Upper lobe of right lung (tissue), 1 donor: ENCODE measurements around the gene GRM1. TPM values are rescaled to one million over a fixed set of nuclear protein-coding genes. Genes with fewer than 3 reads are reported as not detected.

Experiments
- ATAC-seq: fragments of 200-7000 bp; cut with Tn5 transposase; one replicate; pipeline ENCODE4 v1.9.1; 2020; ENCODE audit warnings: mild to moderate bottlenecking, moderate library complexity
- DNase-seq: peaks from one replicate; pipeline ENCODE4 v3.0.0-alpha.2; 2020
- H3K27ac ChIP-seq: fragments of 200-600 bp; one replicate; pipeline ENCODE4 v1.8.0; 2022
- H3K27me3 ChIP-seq: fragments of 200-600 bp; one replicate; pipeline ENCODE4 v1.8.0; 2022; ENCODE audit warnings: mild to moderate bottlenecking
- H3K36me3 ChIP-seq: fragments of 200-600 bp; one replicate; pipeline ENCODE4 v1.8.0; 2022
- H3K4me1 ChIP-seq: fragments of 200-600 bp; one replicate; pipeline ENCODE4 v1.8.0; 2022
- H3K4me3 ChIP-seq: fragments of 200-600 bp; one replicate; pipeline ENCODE4 v1.8.0; 2022; ENCODE audit warnings: mild to moderate bottlenecking
- H3K9me3 ChIP-seq: fragments of 200-600 bp; one replicate; pipeline ENCODE4 v1.8.0; 2022
- CTCF ChIP-seq: fragments of 200-600 bp; IDR thresholded peaks from one replicate; pipeline ENCODE4 v1.8.0; 2022; ENCODE audit warnings: antibody characterized with exemption
- intact Hi-C: fragments of 100-400 bp; cut with DNase I; formaldehyde crosslinking; loops from one replicate; pipeline ENCODE4 v1.11.0; 2022
- total RNA-seq: library from RNA; stranded (reverse); fragmentation: NEBNext Ultra II Directional; extraction: Animal tissue kit (Norgen Biotek cat#: 25700); gene quantifications from one replicate; pipeline ENCODE4 v1.2.1, GENCODE V29; 2021
- donor health status: DM: no; HTN: yes; CAD: no; lungs with severe emphysema.

Gene GRM1
- total RNA-seq, 1 donor from 2014 or later, result 0.09 TPM

GRCh38 chr6:146071781-146072180 lies 42.9 kb downstream of the GRM1 start:
- H3K27ac ChIP-seq, result no peak overlapping the region
- no peak for ATAC-seq
- TF ChIP-seq CTCF, result no peak
- no peaks in the 10 kb centered on the region for H3K9me3 ChIP-seq
- H3K4me1 ChIP-seq, result no peaks in the 10 kb centered on the region
- no peaks in the 10 kb centered on the region for H3K36me3 ChIP-seq
- DNase-seq, result no peak
- H3K27me3 ChIP-seq, result no peaks in the 10 kb centered on the region
- intact Hi-C loops, result no loop called here
- no peak overlapping the region for H3K4me3 ChIP-seq

GRCh38 chr6:146077992-146078391 lies 49.1 kb downstream of the GRM1 start:
- DNase-seq (no peak), ATAC-seq (no peak)
- Histone ChIP-seq H3K9me3 (no peaks in the 10 kb centered on the region), H3K4me1 (no peaks in the 10 kb centered on the region), H3K36me3 (no peaks in the 10 kb centered on the region), H3K4me3 (no peak overlapping the region), H3K27ac (no peak overlapping the region), H3K27me3 (no peaks in the 10 kb centered on the region)
- TF ChIP-seq CTCF, result no peak
- intact Hi-C loops, result no loop called here

- no peaks in the 10 kb centered on the region for H3K36me3 ChIP-seq
- no peaks in the 10 kb centered on the region for H3K9me3 ChIP-seq
- no peak for TF ChIP-seq CTCF
- no peaks in the 10 kb centered on the region for H3K27me3 ChIP-seq
- no peak overlapping the region for H3K27ac ChIP-seq
- H3K4me1 ChIP-seq, result no peaks in the 10 kb centered on the region
- intact Hi-C loops, result no loop called here
- no peak overlapping the region for H3K4me3 ChIP-seq
- ATAC-seq (no peak), DNase-seq (no peak)
Observed at GRCh38 chr6:146087386-146087785, 58.5 kb downstream of the GRM1 start.

GRCh38 chr6:146090474-146090873 lies 61.6 kb downstream of the GRM1 start:
- H3K27me3 ChIP-seq, result no peaks in the 10 kb centered on the region
- intact Hi-C loops, result no loop called here
- H3K27ac ChIP-seq, result no peak overlapping the region
- ATAC-seq (no peak), DNase-seq (no peak)
- H3K9me3 ChIP-seq, result no peaks in the 10 kb centered on the region
- no peaks in the 10 kb centered on the region for H3K36me3 ChIP-seq
- no peak overlapping the region for H3K4me3 ChIP-seq
- TF ChIP-seq CTCF, result no peak
- no peaks in the 10 kb centered on the region for H3K4me1 ChIP-seq

- no peaks in the 10 kb centered on the region for H3K9me3 ChIP-seq
- H3K27me3 ChIP-seq, result no peaks in the 10 kb centered on the region
- no peak for ATAC-seq
- no peak overlapping the region for H3K4me3 ChIP-seq
- no peaks in the 10 kb centered on the region for H3K36me3 ChIP-seq
- TF ChIP-seq CTCF, result no peak
- no peak for DNase-seq
- H3K27ac ChIP-seq, result no peak overlapping the region
- intact Hi-C loops, result no loop called here
- H3K4me1 ChIP-seq, result no peaks in the 10 kb centered on the region
Observed at GRCh38 chr6:146092961-146093686, 64.3 kb downstream of the GRM1 start.

GRCh38 chr6:146095481-146095880 lies 66.6 kb downstream of the GRM1 start:
- intact Hi-C loops, result no loop called here
- no peak overlapping the region for H3K27ac ChIP-seq
- ATAC-seq, result no peak

More at GRCh38 chr6:146095481-146095880, 66.6 kb downstream of the GRM1 start:
- no peak for TF ChIP-seq CTCF
- DNase-seq, result no peak
- Histone ChIP-seq H3K36me3 (no peaks in the 10 kb centered on the region), H3K4me1 (no peaks in the 10 kb centered on the region), H3K27me3 (no peaks in the 10 kb centered on the region), H3K9me3 (no peaks in the 10 kb centered on the region), H3K4me3 (no peak overlapping the region)
